Activated CD4-positive, alpha-beta T cell treated with anti-CD3 and anti-CD28 coated beads for 48 hours (primary cell): ENCODE data around the gene TWIST2.

Experiments
- DNase-seq: peaks from one replicate; pipeline ENCODE4 v3.0.0-alpha.2; 2020

Gene TWIST2

GRCh38 chr2:238893349-238894000 is 45.6 kb downstream of the TWIST2 start:
- no peak for DNase-seq

DNA sequence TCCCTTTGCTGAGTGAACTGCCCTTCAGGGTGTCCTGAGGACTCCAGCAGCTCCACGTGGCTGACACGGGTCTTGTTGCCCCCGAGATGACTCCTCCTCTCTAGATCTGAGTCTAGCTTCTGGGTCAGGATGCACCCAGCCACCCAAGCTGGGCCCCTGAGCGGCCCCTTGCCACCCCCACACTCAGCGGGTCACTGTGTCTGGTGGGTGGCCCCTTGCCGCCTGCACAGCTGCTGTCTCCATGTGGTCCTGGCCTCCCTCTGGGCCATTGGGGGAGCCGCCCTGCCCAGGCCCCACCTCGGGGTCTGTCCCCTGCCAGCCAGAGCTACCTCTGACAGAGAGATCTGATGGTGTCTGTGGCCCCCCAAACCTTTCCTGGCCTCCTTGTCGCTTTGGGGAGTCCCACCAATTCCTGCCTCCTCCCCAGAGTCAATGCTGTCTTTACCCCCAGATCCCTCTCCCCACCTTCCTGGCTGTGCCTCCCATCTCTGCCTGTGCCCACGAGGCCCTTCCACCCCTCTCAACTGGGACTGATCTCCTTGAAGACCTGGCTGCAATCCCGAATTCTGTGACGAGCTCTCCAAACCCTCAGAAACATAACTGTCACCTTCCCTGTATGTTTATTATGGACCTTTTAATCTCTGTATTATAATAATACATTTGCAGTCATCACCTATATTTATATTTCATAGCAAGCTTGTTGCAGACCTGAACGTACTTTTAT is 46.5 kb downstream of the TWIST2 start:
- no peak for DNase-seq

DNA sequence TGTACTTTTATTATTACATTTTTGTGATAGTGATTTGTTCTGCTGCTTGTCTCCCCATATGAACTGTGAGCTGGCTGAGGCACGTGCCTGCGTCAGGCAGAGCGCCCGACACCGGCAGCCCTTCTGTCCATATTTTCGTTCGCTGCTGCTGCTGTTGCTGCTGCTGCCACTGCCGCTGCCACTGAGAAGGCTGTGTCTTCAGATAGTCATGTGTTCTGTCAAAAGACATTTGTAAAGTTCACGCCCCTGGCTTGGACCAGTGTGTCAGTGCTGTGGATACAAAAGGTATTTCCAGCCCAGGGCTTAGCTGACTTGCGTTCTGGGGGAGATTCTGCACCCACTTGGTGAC is 47.0 kb downstream of the TWIST2 start:
- DNase-seq = no peak

DNA sequence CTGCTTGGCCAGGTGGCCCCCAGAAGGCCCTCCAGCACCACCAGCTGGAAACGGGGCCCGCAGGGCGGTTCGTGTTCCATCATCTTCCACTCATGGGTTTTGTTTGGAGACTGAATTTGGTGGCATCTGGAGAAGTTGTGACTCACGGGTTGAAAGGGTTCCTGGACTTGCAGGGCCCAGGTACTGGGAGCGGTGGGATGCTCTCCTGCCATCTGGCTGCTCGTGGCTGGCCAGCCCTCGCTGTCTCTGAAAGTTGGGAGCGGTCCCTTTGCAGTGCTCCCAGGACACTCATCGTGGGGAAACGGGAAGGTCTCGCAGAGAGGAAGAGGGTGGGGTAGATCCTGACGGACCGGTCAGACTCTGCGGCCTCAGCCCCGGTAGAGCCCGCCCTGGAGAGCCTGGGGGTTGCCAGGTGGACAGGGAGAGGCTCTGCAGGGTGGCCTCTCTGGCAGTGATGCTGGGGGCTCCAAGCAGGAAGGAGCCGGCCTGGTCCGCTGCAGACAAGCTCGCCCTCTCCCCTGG is 47.5 kb downstream of the TWIST2 start:
- DNase-seq = no peak

GRCh38 chr2:238895891-238896600 is 48.2 kb downstream of the TWIST2 start:
- no peak for DNase-seq

DNA sequence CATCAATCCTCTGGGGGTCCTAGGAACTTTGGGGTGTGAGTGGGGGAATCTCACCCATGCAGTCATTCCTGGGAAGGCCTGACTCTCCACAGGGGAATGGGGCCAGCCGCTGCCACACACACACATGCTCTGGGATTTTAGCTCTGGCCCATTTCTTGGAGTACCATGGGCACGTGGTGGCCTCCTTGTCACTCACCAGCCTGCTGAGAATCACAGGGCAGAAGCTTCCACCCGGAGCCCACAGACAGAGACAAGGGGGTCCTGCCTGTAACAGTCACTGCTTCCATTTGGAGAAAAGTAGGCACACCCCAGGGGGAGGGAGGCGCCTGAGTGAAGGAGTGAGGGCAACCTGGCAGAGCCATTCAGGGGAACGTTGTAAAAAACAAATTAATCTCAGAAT is 48.8 kb downstream of the TWIST2 start:
- DNase-seq = no peak

- no peak for DNase-seq
These were observed 49.4 kb downstream of the TWIST2 start for GRCh38 chr2:238897122-238897880.

- no peak for DNase-seq
These were observed 50.0 kb downstream of the TWIST2 start for GRCh38 chr2:238897911-238898311.

DNA sequence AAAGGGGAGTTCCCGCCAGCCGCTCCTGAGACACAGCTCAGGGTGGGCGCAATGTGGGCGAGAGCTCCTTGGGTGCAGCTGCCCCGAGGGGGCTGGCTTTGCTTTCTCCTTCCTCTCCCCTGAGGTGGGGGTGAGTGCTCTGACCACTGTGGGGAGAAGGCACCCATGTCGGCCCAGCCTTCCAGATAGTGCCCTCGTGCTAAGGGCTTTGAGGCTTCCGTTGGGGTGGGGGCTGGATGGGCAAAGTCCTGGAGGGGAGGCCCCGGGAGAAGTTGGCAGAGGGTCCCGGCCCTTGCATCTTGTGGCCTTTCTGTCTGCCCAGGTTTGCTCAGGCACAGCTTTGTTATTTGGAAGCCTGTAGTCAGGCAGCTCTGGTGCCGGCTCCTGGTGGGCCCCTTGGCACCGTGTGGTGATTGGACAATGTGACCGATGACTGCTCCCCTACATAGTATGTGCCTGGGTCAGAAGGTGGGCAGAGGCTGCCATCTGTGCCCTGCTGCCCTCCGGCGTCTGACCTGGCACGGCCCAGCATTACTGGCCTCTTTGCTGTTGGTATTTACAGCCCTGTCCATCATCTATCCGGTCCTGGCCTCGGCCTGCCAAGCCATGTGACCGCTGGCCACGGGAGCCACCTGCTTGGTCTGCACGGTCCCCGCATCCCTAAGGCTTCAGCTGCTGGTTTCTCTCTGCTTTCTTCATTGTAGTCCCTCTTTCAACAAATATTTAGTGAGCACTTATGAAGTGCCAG is 50.8 kb downstream of the TWIST2 start:
- no peak for DNase-seq

DNA sequence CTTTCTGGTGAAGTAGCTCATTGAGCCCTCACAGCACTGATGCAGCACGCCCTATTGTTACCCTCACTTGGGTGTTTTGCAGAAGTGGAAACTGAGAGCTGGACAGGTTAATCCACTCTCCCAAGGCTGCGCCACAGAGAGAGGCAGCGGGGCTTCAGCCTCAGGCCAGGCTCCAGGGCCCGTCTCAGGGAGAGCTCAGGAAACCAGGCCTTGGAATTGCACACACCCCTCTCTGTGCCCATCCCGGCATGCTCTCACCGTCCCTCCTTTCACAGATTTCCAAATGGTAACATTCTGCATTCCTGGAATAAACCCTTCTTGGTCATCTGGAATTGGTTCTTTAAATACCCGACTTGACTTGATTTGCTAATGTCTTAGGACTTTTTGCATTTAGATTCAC is 51.5 kb downstream of the TWIST2 start:
- DNase-seq = no peak

- DNase-seq = no peak
These were observed 52.6 kb downstream of the TWIST2 start for GRCh38 chr2:238900511-238900910.

DNA sequence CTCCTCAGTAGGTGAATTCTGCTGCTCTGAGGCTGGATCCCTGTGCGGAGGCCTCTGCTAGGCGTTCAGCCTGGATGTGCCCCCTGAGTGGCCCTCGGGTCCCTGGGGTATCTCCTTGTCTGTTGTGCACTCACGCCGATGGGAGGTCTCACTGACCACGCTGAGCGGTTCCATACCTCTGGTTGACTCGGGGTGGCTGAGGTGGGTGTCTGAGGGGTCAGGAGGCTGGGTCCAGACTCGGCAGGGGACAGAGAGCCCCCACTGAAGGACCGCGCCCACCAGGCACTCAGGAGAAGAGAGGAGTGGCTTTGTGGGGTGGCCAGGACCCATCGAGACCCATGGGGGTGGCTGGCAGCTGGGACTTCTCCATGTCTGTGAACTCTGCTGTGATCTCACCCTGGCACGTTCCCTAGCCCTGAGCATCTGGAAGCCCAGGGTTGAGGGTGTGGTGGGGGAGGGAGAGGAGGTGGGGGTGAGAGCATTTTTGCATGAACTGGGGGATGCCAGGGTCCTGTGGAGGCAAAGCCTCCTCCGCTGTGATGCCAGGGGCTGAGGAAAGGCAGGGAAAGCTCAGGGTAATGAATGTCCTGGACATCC is 53.7 kb downstream of the TWIST2 start:
- no peak for DNase-seq

DNA sequence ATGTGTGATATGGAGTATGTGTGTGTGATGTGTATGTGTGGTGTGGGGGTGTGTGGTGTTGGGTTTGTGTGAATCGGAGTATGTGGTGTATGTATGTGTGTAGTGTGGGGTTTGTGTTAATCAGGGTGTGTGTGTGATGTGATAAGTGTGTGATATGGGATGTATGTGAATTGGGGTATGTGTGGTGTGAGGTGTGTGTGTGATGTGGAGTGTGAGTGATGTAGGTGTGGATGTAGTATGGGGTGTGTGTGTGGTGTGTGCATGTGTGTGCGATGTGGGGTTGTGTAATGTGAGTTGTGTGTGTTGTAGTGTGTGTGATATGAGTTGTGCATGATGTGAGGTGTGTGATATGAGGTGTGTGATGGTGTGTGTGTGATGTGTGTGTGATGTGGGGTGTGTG is 54.4 kb downstream of the TWIST2 start:
- DNase-seq = no peak

DNA sequence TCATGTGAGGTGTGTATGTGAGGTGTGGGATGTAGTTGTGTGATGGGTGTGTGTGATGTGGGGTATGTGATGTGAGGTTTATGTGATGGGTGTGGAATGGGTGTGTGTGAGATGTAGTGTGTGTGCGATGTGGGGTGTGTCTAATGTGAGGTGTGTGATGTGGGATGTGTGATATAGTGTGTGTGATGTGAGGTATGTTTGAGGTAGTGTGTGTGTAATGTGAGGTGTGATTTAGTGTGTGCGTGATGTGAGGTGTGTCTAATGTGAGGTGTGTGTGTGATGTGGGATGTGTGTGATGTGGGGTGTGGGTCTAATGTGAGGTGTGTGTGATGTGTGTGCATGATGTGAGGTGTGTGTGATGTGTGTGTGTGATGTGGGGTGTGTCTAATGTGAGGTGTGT is 55.3 kb downstream of the TWIST2 start:
- DNase-seq = no peak

GRCh38 chr2:238904177-238904576 is 56.3 kb downstream of the TWIST2 start:
- DNase-seq = no peak

GRCh38 chr2:238904716-238905115 is 56.8 kb downstream of the TWIST2 start:
- no peak for DNase-seq

DNA sequence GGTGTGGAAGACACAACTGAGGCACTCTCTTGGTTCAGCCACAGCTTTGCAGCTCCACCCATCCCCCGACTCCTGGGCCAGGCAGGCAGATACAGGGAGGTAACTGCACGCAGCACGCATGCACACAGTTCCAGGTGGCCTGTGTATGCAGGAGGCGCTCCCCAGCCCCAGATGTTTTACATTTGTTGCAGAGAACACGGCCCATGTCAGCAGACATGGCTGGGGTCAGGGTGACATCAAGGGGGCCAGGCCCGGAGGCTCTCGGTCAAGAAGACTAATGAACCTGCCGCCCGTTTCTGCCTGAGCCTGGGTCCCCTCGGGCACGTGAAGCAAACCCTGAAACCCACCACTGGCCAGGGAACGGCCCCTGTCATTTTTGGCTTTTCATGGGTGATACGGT is 57.3 kb downstream of the TWIST2 start:
- DNase-seq = no peak

GRCh38 chr2:238905644-238906043 is 57.8 kb downstream of the TWIST2 start:
- no peak for DNase-seq

DNA sequence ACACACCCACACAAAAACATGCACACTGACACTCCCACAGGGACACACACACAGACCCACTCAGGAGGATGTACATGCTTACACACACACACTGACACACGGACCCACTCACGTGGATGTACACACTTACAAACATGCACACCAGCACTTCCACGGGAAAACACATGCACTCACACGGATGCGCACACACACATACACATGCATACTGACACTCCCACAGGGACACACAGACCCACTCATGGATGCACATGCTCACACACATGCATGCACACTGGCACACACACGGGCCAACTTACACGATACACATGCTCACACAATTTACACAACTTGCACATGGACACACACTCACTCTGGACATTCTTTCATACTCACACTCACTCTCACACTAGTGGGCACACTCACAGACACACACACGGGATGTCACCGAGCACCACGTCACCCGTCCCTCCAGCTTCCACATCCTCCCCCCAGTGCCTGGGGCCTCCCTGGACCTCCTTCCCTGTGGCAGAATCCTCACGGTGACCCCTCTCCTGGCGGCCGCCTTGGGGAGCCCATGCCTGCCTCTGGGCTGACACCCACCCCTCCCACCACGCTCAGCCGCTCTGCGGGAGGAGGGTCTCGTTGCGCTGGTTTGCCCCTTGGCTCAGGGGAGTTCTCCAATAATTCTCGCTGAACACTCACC is 58.5 kb downstream of the TWIST2 start:
- DNase-seq = no peak

DNA sequence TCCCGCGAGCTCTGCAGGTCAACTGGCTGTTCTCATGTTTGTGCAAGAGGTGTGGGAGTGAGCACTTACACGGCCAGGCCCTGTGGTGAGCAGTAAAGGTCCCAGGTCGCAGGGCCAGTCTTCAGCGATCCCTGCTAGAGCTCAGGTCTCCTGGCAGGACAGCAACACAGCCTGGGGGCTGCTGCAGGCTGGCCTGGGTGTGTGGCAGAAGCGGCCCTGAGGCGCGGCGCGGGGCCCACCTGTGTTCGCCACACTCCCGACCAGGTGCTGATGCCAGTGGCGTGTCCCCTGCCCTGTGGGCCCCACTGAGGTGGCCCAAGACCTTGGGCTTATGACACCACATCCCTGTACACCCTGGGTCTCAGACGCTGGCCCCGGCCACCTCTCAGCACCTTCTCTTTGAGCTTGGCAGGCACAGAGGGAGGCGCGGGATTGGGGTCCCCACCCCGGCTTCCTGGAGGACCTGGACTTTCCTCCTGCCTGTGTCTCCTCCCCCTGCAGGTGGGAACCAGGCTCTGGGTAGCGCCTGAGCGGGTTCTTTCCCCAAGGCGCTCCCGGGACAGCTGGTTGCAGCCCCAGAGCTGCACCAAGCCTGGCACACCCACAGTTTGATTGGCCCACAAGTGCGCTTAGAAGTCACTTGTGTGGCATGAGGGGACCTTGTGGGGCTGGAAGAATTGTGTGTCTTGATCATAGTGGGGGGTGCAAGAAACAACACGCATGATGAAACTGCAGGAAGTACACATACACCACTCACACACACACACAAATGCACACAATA is 59.2 kb downstream of the TWIST2 start:
- no peak for DNase-seq

DNA sequence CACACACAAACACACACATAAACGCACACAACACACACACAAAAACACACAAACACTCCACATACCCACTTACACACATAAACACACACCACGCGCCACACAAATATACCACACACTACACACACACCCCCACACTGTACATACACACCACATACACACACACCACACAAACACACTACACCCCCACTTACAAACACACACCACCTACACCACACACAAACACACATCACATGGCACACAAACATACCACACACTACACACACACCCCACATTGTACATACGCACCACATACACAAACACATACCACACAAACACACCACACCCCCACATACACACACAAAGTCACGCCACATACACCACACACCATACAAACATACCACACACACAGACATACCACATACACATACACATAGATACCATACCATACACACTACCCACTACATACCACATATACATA is 59.9 kb downstream of the TWIST2 start:
- DNase-seq = no peak
